Cardiac ventricle fibroblast (primary cell): ENCODE results near the gene PPFIA3. TPM values are rescaled to one million over a fixed set of nuclear protein-coding genes. Genes with fewer than 3 reads are reported as not detected.

ENCODE experiments used
- total RNA-seq: library from RNA; depleted of rRNA; stranded (reverse); fragments of >200 nt; gene quantifications from 2 replicates; pipeline ENCODE4 v1.2.3, GENCODE V29; 2015

The PPFIA3 gene
- total RNA-seq = 1.9 and 3.9 TPM in 2 replicates

DNA sequence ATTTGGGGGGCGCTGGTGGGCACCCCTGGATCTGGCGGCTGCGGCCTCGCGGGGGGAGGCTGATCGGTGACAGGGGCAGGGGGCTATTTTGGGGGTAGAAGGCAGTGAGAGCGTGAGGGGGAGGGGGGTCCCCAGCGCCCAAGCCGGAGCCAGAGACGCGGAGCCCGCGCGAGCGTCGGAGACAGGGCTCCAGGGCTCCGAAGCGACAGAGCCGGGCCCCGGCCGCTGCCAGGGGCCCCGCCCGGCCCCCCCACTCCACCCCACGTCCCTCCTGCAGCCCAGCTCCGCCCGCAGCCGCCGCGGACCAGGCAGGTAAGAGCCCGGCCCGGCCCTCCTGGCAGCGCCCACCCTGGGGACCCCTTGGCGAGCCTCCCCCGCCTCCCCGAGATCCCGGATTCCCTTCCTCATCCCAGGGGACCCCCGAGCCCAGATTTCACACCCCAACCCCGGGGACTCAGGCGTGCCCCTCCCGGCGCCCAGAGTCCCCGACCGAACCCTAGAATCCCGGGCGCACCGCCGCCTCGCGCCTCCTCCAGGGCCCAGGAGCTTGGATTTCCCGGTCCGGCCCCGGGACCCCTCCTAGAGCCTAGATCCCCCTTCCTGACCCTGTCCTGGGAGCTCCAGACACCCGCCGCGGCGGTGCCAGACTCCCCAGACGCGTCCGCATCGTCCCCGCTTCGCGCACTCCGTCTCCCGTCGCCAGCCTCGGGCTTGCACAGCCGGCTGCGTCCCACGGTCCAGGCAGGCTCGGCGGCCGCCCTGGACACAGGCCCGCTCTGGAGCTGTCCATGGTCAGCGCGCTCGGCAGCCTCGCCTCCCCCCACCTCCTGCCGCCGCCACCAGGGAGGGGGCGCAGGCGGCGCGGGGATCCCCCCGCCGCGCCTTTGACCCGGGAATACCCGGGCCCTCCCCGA lies at the start of gene PPFIA3:
TSS of gene PPFIA3 (plus strand) at position 134 of the 914 bp plus-strand sequence. CDS start 8,330 bp downstream, outside the sequence.

DNA sequence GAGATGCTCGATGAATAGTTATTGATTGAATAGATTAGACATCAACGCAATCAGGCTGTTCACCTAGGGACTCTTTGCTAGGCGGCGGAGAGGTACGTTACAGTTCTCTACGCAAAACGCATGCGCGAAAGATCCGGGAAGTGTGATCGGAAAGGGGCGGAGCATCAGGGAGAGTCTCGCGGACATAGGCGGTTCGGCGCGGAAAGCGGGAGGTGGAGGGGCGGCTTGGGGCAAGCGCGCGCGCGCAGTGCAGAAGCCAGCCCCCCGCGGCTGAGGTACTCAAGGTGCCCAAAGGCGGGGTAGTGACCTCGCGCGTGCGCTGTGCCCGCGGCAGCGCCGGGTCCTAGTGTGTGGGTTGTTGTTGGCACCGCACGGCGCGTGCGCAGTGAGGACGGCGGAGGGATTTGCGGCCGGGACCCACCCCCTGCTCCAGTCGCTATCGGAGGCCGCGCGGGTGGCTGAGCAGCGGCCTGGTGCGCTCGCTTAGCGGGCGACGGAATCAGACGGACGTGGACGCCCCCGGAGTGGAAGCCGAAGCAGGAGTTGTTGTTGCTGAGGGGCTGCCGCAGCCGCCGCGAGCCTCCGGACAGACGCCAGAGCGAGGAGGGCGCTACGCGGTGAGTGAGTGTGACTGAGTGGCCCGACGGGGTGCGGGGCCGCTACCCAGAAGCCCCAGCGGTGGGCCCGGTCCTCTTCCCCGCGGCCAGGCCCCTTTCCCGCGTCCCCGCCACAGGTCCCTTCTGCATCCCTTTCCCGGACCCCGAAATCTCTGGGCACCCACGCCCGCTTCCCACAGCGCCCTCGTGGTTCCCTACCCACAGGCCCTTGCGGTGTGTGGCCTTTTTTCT lies 34.1 kb upstream of the PPFIA3 start, which contains the start of gene SNRNP70:
TSS of gene SNRNP70 (plus strand) at position 432 of the 848 bp plus-strand sequence. CDS start 964 bp downstream, outside the sequence.

DNA sequence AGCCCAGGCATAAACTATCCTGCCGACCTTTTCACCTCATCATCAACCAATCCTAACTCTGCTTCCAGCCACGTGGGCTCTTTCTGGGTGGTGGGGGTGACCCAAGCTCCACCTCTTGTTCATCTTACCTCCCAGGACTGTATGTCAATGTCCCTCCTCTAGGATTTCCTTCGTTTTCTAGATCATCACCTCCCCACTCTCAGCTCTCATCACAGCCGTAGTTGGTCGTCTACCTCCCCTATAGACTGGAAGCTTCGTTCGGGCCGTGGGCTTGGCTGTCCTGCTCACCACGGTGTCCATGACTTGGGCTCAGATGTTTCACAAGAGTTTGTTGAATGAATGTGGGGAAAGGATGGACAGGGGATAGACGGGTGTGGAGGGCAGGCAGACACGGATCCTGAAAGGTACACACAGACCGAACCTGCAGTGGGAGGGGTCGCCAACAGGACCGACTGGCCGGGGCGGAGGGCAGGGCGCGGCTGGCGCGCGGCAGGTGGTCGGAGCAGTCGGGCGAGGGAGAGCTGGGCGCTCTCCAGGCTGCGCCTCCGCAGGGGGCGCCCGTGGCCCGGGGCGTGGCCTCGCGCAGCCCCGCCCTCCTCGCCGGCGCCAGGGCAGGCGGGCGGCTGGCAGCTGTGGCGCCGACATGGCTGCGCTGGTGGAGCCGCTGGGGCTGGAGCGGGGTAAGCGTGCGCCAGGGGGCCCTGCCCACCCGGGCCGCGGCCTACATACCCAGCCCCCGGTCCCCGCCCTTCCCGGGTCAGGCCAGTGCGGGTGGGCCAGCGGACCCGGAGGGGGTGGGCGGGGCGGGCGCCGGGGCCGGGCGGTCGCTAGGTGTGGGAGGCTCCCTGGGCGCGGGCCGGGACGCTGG lies 5.3 kb upstream of the PPFIA3 start, which contains the start of gene LIN7B:
TSS of gene LIN7B (plus strand) at position 609 of the 868 bp plus-strand sequence. CDS start at position 644, 35 bp downstream.

DNA sequence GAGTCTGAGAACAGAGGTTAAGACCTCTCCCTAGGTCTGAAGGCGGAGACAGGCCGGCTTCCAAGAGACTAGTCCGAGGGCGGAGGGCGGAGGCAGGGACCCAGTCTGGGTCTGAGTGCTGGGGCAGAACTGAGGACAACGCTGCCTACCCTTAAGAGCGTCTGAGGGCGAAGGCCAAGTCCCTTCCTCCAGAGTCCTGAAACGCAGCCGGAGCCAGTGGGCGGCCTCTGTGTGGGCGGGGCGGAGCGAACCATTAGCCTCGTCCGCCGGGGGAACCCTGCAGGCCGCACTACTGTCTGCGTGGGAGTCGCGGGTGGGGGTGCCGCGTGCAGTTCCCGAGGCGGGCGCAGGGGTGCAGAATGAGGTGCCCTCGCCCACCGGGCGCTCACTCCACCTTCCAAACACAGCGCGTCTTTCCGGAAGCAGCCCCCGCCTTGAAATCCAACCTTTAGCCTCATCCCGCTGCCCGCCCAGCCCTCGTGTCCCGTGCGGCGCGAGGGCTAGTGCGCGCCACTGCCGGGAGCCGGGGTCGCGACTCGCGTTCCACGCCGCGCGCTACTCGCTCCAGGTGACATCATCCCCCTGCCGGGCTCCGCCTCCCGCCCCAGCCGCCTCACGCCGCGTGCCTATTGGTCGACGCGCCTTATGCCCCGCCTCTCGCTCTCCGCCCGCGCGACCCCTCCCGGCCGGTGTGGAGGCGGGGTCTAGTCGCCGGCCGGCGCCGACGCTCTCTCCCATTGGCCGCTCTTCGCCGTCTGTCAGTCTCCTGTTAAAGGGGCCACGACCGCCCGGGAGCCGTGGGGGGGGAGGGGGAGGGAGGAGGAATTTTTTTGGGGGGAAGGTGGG lies 556 bp upstream of the PPFIA3 start, which contains the start of gene C19orf73:
TSS of gene C19orf73 (minus strand) at position 579 of the 846 bp plus-strand sequence. CDS start at position 458, 121 bp downstream.

DNA sequence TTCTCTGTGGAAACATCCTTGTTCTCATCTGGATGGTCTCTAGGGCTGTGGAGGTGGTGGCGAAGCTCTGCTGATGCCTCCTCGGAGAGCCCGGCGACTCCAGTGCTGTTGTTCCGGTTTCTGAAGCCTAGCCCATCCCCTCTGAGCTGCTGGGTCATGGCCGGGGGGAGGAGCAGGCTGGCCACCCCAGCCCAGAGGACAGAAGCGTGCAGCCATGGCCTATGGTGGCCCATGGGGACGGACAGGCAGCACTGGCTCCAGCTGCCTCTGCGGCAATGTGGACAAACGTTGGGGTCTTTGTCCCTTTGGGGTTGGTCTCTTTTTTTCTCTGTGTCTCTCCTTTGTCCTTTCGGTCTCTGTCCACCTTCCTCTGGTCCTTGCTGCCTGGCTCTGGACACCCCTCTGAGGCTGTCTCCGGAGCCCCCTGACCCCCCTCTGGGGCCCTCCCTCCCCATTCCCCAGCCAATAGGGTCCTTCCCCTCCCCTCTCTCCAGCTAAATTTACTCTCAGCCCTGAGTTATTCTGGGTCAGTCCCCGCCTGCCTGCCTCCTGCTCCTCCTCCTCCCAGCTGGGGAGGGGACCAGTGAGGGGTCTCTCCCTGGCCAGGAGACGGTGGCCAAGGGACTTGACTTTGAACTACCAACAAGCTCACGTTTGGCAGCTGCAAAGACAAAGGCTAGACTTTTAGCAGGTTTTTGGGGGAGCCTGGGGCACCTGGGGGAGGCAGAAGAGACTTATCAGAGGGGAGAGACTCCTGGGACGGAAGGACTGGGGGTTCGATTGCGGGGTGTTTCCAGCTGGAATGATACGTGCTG lies 35.9 kb downstream of the PPFIA3 start, which contains the start of gene HRC:
TSS of gene HRC (minus strand) at position 392 of the 815 bp plus-strand sequence. CDS start at position 233, 159 bp downstream.

DNA sequence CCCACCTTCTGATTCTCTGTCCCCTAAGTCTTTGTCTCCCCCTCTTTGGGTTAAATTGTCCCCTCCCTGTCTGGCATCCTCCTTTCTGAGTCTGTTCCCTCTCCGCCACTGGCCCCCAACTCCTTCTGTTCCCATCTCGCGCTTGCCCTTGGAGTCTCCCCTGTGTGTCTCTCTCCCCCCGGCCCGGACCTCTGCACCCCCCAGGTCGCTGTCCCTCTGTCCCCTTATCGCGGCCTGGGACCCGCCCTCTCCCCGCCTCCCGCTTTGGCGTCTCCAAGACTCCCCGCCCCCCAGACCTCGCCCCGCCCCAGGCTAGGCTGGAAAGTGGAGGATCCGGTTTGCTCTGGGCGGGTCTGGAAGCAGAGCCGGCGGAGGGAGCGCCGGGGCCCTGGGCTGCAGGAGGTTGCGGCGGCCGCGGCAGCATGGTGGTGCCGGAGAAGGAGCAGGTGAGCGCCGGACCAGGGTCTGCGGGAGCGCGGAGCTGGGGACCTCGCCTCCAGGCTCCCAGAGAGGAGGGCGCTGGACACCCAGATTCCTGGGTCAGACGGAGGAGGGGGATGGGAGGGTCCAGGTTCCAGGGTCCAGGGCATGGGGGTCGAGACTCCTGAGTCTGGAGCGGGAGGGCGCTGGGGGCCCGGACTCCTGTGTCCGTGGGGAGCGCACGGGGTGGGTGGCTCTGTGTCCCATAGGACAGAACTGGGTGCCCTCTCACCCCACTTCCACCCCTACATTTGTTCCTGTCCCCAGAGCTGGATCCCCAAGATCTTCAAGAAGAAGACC lies 38.3 kb downstream of the PPFIA3 start, which contains the start of gene TRPM4:
TSS of gene TRPM4 (plus strand) at position 348 of the 780 bp plus-strand sequence. CDS start at position 423, 75 bp downstream.

Other genes with a start within 250 kb of the PPFIA3 start
- gene PPP1R15A, start 247.1 kb upstream of the PPFIA3 start, total RNA-seq = 28.2 and 33.1 TPM in 2 replicates
- gene TULP2, start 220.8 kb upstream of the PPFIA3 start, total RNA-seq = not detected in 2 replicates
- 544 and 558 TPM in 2 replicates for gene NUCB1, start 219.2 kb upstream of the PPFIA3 start, total RNA-seq
- gene DHDH, start 185.8 kb upstream of the PPFIA3 start, total RNA-seq = not detected in 2 replicates
- 78.0 and 87.6 TPM in 2 replicates for gene BAX, start 164.7 kb upstream of the PPFIA3 start, total RNA-seq
- gene FTL, start 154.2 kb upstream of the PPFIA3 start, total RNA-seq = 7,879 and 9,183 TPM in 2 replicates
- 67.8 and 76.5 TPM in 2 replicates for gene GYS1, start 126.2 kb upstream of the PPFIA3 start, total RNA-seq
- 90.5 and 99.1 TPM in 2 replicates for gene RUVBL2, start 125.7 kb upstream of the PPFIA3 start, total RNA-seq
- not detected in 2 replicates for gene LHB, start 102.5 kb upstream of the PPFIA3 start, total RNA-seq
- not detected in 2 replicates for gene CGB3, start 95.2 kb upstream of the PPFIA3 start, total RNA-seq
- not detected in 2 replicates for gene CGB2, start 87.7 kb upstream of the PPFIA3 start, total RNA-seq
- not detected in 2 replicates for gene CGB1, start 82.6 kb upstream of the PPFIA3 start, total RNA-seq
- not detected in 2 replicates for gene CGB5, start 75.7 kb upstream of the PPFIA3 start, total RNA-seq
- gene CGB8, start 70.4 kb upstream of the PPFIA3 start, total RNA-seq = not detected in 2 replicates
- not detected in 2 replicates for gene CGB7, start 61.8 kb upstream of the PPFIA3 start, total RNA-seq
- gene NTF4, start 54.7 kb upstream of the PPFIA3 start, total RNA-seq = not detected in 2 replicates
- gene KCNA7, start 46.8 kb upstream of the PPFIA3 start, total RNA-seq = not detected in 2 replicates
- gene SNRNP70, start 34.1 kb upstream of the PPFIA3 start, total RNA-seq = 107 and 131 TPM in 2 replicates
- gene LIN7B, start 5.2 kb upstream of the PPFIA3 start, total RNA-seq = 5.1 and 7.6 TPM in 2 replicates
- gene C19orf73, start 401 bp upstream of the PPFIA3 start, total RNA-seq = 0.25 and 2.7 TPM in 2 replicates
- gene HRC, start 35.9 kb downstream of the PPFIA3 start, total RNA-seq = not detected in 2 replicates
- gene TRPM4, start 38.2 kb downstream of the PPFIA3 start, total RNA-seq = 11.8 and 14.5 TPM in 2 replicates
- gene SLC6A16, start 205.6 kb downstream of the PPFIA3 start, total RNA-seq = 0.19 TPM in 1 of 2 replicates, not detected in the other
- gene CD37, start 215.9 kb downstream of the PPFIA3 start, total RNA-seq = not detected in 2 replicates
- 15.7 and 18.6 TPM in 2 replicates for gene TEAD2, start 242.9 kb downstream of the PPFIA3 start, total RNA-seq
- gene DKKL1, start 244.3 kb downstream of the PPFIA3 start, total RNA-seq = 0.50 TPM in 1 of 2 replicates, not detected in the other